IMR-90 (cell line): Measurements from ENCODE around the gene CYLC2. TPM values are rescaled to one million over a fixed set of nuclear protein-coding genes. Genes with fewer than 3 reads are reported as not detected.

Source experiments
- ATAC-seq: fragments of 200-7000 bp; cut with Tn5 transposase; 2 replicates; pipeline ENCODE4 v1.9.1; 2020; ENCODE audit warnings: low read depth, mild to moderate bottlenecking, moderate library complexity
- BruUV-seq: library from RNA; stranded (reverse); fragments of 400-500 nt; replicated peaks from 2 replicates; lab custom pipeline; 2021; lab: Mats Ljungman, UMichigan
- CTCF ChIA-PET: fragments of 300-600 bp; formaldehyde crosslinking; extraction: SDS; loops from one replicate; lab custom pipeline; 2021; ENCODE audit warnings: antibody characterized with exemption; lab: Yijun Ruan, JAX
- POLR2A ChIA-PET: fragments of 300-600 bp; sonication (Branson Sonifier 250); formaldehyde crosslinking; loops from one replicate; lab custom pipeline; 2022; ENCODE audit warnings: antibody characterized with exemption; ENCODE audit not compliant: unreplicated experiment; lab: Charles Lee
- DNase-seq: peaks from one replicate; pipeline ENCODE4 v3.0.0; 2013
- H2AFZ ChIP-seq: replicated peaks from 2 replicates; pipeline ENCODE3; 2013; ENCODE audit warnings: low read length, mild to moderate bottlenecking; ENCODE audit not compliant: poor library complexity
- H2AK5ac ChIP-seq: 2 replicates; pipeline ENCODE4 v1.6.1; 2013; ENCODE audit warnings: low read depth, low read length, inconsistent platforms
- H2AK9ac ChIP-seq: replicated peaks from 2 replicates; pipeline ENCODE3; 2013; ENCODE audit warnings: mild to moderate bottlenecking, low read depth, low read length, moderate library complexity; ENCODE audit not compliant: poor library complexity
- H2BK120ac ChIP-seq: 2 replicates; pipeline ENCODE4 v1.6.1; 2013; ENCODE audit warnings: low read depth, low read length, inconsistent platforms
- H2BK15ac ChIP-seq: 3 replicates; pipeline ENCODE4 v1.6.1; 2013; ENCODE audit warnings: low read depth, low read length, inconsistent platforms
- H2BK20ac ChIP-seq: 2 replicates; pipeline ENCODE4 v1.6.1; 2013; ENCODE audit warnings: low read depth, mild to moderate bottlenecking, inconsistent platforms, low read length, moderate library complexity
- H2BK5ac ChIP-seq: 2 replicates; pipeline ENCODE4 v1.6.1; 2013; ENCODE audit warnings: mild to moderate bottlenecking, low read depth, low read length, inconsistent platforms; ENCODE audit not compliant: poor library complexity, severe bottlenecking
- H3K14ac ChIP-seq: replicated peaks from 2 replicates; pipeline ENCODE4 v1.6.1; 2013; ENCODE audit warnings: low read depth, low read length, inconsistent platforms
- H3K18ac ChIP-seq: 2 replicates; pipeline ENCODE4 v1.6.1; 2013; ENCODE audit warnings: low read depth, low read length, control low read depth
- H3K23ac ChIP-seq: 2 replicates; pipeline ENCODE4 v1.6.1; 2013; ENCODE audit warnings: low read depth, low read length, inconsistent platforms
- H3K27ac ChIP-seq: 2 replicates; pipeline ENCODE4 v1.5.1; 2013; ENCODE audit warnings: mild to moderate bottlenecking, control low read depth, low read length; ENCODE audit not compliant: insufficient read depth
- H3K27me3 ChIP-seq: 2 replicates; pipeline ENCODE4 v1.6.1; 2013; ENCODE audit warnings: low read length; ENCODE audit not compliant: control insufficient read depth, insufficient read depth
- H3K36me3 ChIP-seq: 2 replicates; pipeline ENCODE4 v1.6.1; 2013; ENCODE audit warnings: low read length, mixed read lengths; ENCODE audit not compliant: control insufficient read depth, insufficient read depth
- H3K4ac ChIP-seq: 2 replicates; pipeline ENCODE4 v1.6.1; 2013; ENCODE audit warnings: low read depth, low read length, inconsistent platforms
- H3K4me1 ChIP-seq: 2 replicates; pipeline ENCODE4 v1.6.1; 2013; ENCODE audit warnings: low read length, mixed read lengths; ENCODE audit not compliant: control insufficient read depth, insufficient read depth
- H3K4me2 ChIP-seq: 2 replicates; pipeline ENCODE4 v1.6.1; 2013; ENCODE audit warnings: low read depth, mild to moderate bottlenecking, control low read depth, low read length, moderate library complexity
- H3K4me3 ChIP-seq: 2 replicates; pipeline ENCODE4 v1.5.1; 2013; ENCODE audit warnings: low read depth, mild to moderate bottlenecking, control low read depth, low read length, moderate library complexity; ENCODE audit not compliant: insufficient read depth
- H3K56ac ChIP-seq: 2 replicates; pipeline ENCODE4 v1.6.1; 2013; ENCODE audit warnings: low read length, inconsistent platforms; ENCODE audit not compliant: insufficient read depth; ENCODE audit errors: extremely low read depth
- H3K79me1 ChIP-seq, 2 experiments: 2 replicates each; pipeline ENCODE4 v1.6.1; 2013; ENCODE audit warnings: low read length in 2 of 2, inconsistent platforms in 1 of 2, low read depth in 1 of 2
- H3K9ac ChIP-seq: 2 replicates; pipeline ENCODE4 v1.6.1; 2013; ENCODE audit warnings: low read depth, low read length, control low read depth
- H3K9me1 ChIP-seq: 2 replicates; pipeline ENCODE4 v1.6.1; 2013; ENCODE audit warnings: low read length, inconsistent platforms; ENCODE audit not compliant: insufficient read depth
- H3K9me3 ChIP-seq: 2 replicates; pipeline ENCODE4 v1.6.1; 2013; ENCODE audit warnings: low read length; ENCODE audit not compliant: control insufficient read depth, insufficient read depth
- H4K20me1 ChIP-seq: 2 replicates; pipeline ENCODE4 v1.6.1; 2013; ENCODE audit warnings: low read length, inconsistent platforms; ENCODE audit not compliant: insufficient read depth
- H4K5ac ChIP-seq: 2 replicates; pipeline ENCODE4 v1.6.1; 2013; ENCODE audit warnings: mild to moderate bottlenecking, low read depth, low read length, control low read depth
- H4K8ac ChIP-seq, 2 experiments: 2 replicates each; pipeline ENCODE4 v1.6.1; 2013; ENCODE audit warnings: low read depth in 2 of 2, low read length in 2 of 2, control low read depth in 1 of 2, inconsistent platforms in 1 of 2
- H4K91ac ChIP-seq: 2 replicates; pipeline ENCODE4 v1.6.1; 2013; ENCODE audit warnings: low read depth, low read length, inconsistent platforms; ENCODE audit not compliant: insufficient read depth
- BHLHE40 ChIP-seq: fragments of 150-350 bp; IDR thresholded peaks from 2 replicates; pipeline ENCODE4 v1.6.1; 2016; ENCODE audit warnings: mild to moderate bottlenecking, low read depth, low read length
- CEBPB ChIP-seq: IDR thresholded peaks from 2 replicates; pipeline ENCODE4 v1.6.1; 2012; ENCODE audit warnings: low read depth, low read length, improper control_type of control experiment
- CHD1 ChIP-seq: IDR thresholded peaks from 2 replicates; pipeline ENCODE4 v1.6.1; 2012; ENCODE audit warnings: low read depth, low read length, improper control_type of control experiment
- ELK1 ChIP-seq: fragments of 150-350 bp; IDR thresholded peaks from 2 replicates; pipeline ENCODE4 v1.6.1; 2016; ENCODE audit warnings: low read depth, mild to moderate bottlenecking, low read length, moderate library complexity, borderline replicate concordance
- FOS ChIP-seq: fragments of 150-350 bp; IDR thresholded peaks from 2 replicates; pipeline ENCODE4 v1.6.1; 2016; ENCODE audit warnings: low read depth, low read length
- MAFK ChIP-seq: IDR thresholded peaks from 2 replicates; pipeline ENCODE4 v1.6.1; 2012; ENCODE audit warnings: low read depth, low read length, improper control_type of control experiment
- MAZ ChIP-seq: IDR thresholded peaks from 2 replicates; pipeline ENCODE4 v1.6.1; 2012; ENCODE audit warnings: low read depth, mild to moderate bottlenecking, low read length, improper control_type of control experiment, moderate library complexity, borderline replicate concordance
- MXI1 ChIP-seq: IDR thresholded peaks from 2 replicates; pipeline ENCODE4 v1.6.1; 2012; ENCODE audit warnings: low read depth, mild to moderate bottlenecking, low read length, moderate library complexity, borderline replicate concordance
- NFE2L2 ChIP-seq: fragments of 150-350 bp; IDR thresholded peaks from 2 replicates; pipeline ENCODE4 v1.6.1; 2016; ENCODE audit warnings: low read depth, mild to moderate bottlenecking, low read length
- POLR2A ChIP-seq: IDR thresholded peaks from 2 replicates; pipeline ENCODE4 v1.6.1; 2012; ENCODE audit warnings: mild to moderate bottlenecking, low read depth, low read length
- RAD21 ChIP-seq: IDR thresholded peaks from 2 replicates; pipeline ENCODE4 v1.6.1; 2012; ENCODE audit warnings: low read length, improper control_type of control experiment
- RCOR1 ChIP-seq: IDR thresholded peaks from 2 replicates; pipeline ENCODE4 v1.6.1; 2012; ENCODE audit warnings: mild to moderate bottlenecking, low read length, improper control_type of control experiment; ENCODE audit not compliant: insufficient replicate concordance
- RFX5 ChIP-seq: IDR thresholded peaks from 2 replicates; pipeline ENCODE4 v1.8.0; 2012; ENCODE audit warnings: low read depth, mild to moderate bottlenecking, low read length, moderate library complexity
- SMC3 ChIP-seq: fragments of 150-350 bp; IDR thresholded peaks from 2 replicates; pipeline ENCODE4 v1.6.1; 2016; ENCODE audit warnings: low read depth, mild to moderate bottlenecking, antibody characterized with exemption, low read length, moderate library complexity
- USF2 ChIP-seq: fragments of 150-350 bp; IDR thresholded peaks from 2 replicates; pipeline ENCODE4 v1.6.1; 2017; ENCODE audit warnings: mild to moderate bottlenecking, antibody characterized with exemption, low read length, low read depth
- WGBS, 2 experiments: methylation state at CpG; one replicate each; pipeline versions ENCODE4 v1.1.5 to v1.1.7; 2013; ENCODE audit warnings: missing lambda C conversion rate in 2 of 2; ENCODE audit not compliant: insufficient read length in 1 of 2; ENCODE audit errors: extremely low coverage in 2 of 2; 5-methylcytosine and 5-hydroxymethylcytosine counted together
- dilution Hi-C: fragments of 300-500 bp; cut with HindIII; formaldehyde crosslinking; loops from one replicate; pipeline ENCODE4 v1.14.3; 2018; ENCODE audit warnings: low sequenced_read_pairs; ENCODE audit not compliant: unreplicated experiment
- in situ Hi-C: fragments of 300-500 bp; cut with MboI; formaldehyde crosslinking; loops from 3 replicates; pipeline ENCODE4 v1.14.3; 2019; ENCODE audit warnings: low sequenced_read_pairs, inconsistent platforms, mixed read lengths
- intact Hi-C: fragments of 100-400 bp; cut with micrococcal nuclease; formaldehyde crosslinking; loops from 2 replicates; pipeline ENCODE4 v1.10.0; 2022
- polyA plus RNA-seq, 3 experiments: library from polyadenylated mRNA; depleted of rRNA; stranded (reverse); fragments of >200 nt; gene quantifications; 2 replicates each; pipeline ENCODE4 v1.2.3, GENCODE V29; 2012; ENCODE audit warnings: low replicate concordance in 1 of 3
- total RNA-seq: library from RNA; depleted of rRNA; stranded (reverse); fragments of >200 nt; gene quantifications from 2 replicates; pipeline ENCODE4 v1.2.3, GENCODE V29; 2012
- TF ChIP-seq, protein P1 (sequence below): conservative IDR thresholded peaks from 2 replicates; pipeline ENCODE4 v1.5.1; 2012; ENCODE audit warnings: mild to moderate bottlenecking, low read depth, low read length, improper control_type of control experiment

CYLC2 gene
- total and polyA plus RNA-seq, 2 of the 4 experiments (the other 2 are of a cell fraction) = not detected

DNA sequence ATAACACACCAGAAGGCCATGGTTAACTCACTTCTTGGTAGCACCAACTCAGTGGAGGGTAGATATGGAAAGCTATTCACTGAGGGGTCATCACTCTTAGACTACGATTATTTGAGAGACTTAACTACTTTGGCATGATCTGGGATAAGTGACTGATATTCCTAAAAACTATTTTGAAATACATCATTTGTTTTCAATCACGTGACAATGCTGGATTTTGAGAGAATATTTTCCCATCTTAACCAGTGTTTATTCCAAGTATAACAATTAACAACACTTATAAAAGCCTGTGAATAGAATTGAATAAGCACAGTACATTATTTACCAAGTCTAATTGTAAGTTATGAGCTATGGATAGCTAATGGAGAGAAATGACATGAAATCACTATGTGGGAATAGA is 22.4 kb upstream of the CYLC2 start:
- no CpG with 5 or more reads among the region's 2 CpGs for WGBS, 2 experiments
- H3K4me3 ChIP-seq = no peak overlapping the region
- H3K9ac ChIP-seq = no peak overlapping the region
- no peak overlapping the region for H3K56ac ChIP-seq
- POLR2A ChIA-PET = no interaction called here
- H3K4me2 ChIP-seq = no peak overlapping the region
- H3K4ac ChIP-seq = no peak overlapping the region
- H3K23ac ChIP-seq = no peak overlapping the region
- H3K14ac ChIP-seq = no peak overlapping the region
- no peak overlapping the region for H3K27ac ChIP-seq
- intact Hi-C loops = no loop called here
- H3K18ac ChIP-seq = no peak overlapping the region
- no peak for TF ChIP-seq MXI1
- no peak for TF ChIP-seq USF2
- TF ChIP-seq CEBPB = no peak
- TF ChIP-seq RAD21 = no peak
- no peak for TF ChIP-seq SMC3
- no peak for TF ChIP-seq MAZ
- no peak for TF ChIP-seq RCOR1
- TF ChIP-seq ELK1 = no peak
- no peak for TF ChIP-seq BHLHE40
- TF ChIP-seq, protein P1, sequence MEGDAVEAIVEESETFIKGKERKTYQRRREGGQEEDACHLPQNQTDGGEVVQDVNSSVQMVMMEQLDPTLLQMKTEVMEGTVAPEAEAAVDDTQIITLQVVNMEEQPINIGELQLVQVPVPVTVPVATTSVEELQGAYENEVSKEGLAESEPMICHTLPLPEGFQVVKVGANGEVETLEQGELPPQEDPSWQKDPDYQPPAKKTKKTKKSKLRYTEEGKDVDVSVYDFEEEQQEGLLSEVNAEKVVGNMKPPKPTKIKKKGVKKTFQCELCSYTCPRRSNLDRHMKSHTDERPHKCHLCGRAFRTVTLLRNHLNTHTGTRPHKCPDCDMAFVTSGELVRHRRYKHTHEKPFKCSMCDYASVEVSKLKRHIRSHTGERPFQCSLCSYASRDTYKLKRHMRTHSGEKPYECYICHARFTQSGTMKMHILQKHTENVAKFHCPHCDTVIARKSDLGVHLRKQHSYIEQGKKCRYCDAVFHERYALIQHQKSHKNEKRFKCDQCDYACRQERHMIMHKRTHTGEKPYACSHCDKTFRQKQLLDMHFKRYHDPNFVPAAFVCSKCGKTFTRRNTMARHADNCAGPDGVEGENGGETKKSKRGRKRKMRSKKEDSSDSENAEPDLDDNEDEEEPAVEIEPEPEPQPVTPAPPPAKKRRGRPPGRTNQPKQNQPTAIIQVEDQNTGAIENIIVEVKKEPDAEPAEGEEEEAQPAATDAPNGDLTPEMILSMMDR = no peak
- TF ChIP-seq MAFK = no peak
- TF ChIP-seq CHD1 = no peak
- no peak for TF ChIP-seq POLR2A
- TF ChIP-seq RFX5 = no peak
- no peak for TF ChIP-seq NFE2L2
- TF ChIP-seq FOS = no peak
- CTCF ChIA-PET = no interaction called here
- no peak overlapping the region for H2BK5ac ChIP-seq
- ATAC-seq (no peak), DNase-seq (no peak)
- no peaks in the 10 kb centered on the region for H3K79me1 ChIP-seq
- in situ Hi-C loops = no loop called here
- peaks cover 16% of the 10 kb centered on the region for H3K9me3 ChIP-seq
- H2AFZ ChIP-seq = no peak overlapping the region
- H3K9me1 ChIP-seq = no peaks in the 10 kb centered on the region
- no peak overlapping the region for H2AK5ac ChIP-seq
- H2BK20ac ChIP-seq = no peak overlapping the region
- no TSS peak for BruUV-seq
- no peak overlapping the region for H2AK9ac ChIP-seq
- H3K36me3 ChIP-seq = no peaks in the 10 kb centered on the region
- no peak overlapping the region for H2BK15ac ChIP-seq
- no peak overlapping the region for H4K5ac ChIP-seq
- H3K27me3 ChIP-seq = no peaks in the 10 kb centered on the region
- no peak overlapping the region for H2BK120ac ChIP-seq
- H3K4me1 ChIP-seq = no peaks in the 10 kb centered on the region
- no peak overlapping the region for H4K91ac ChIP-seq
- H4K8ac ChIP-seq = no peak overlapping the region
- no peaks in the 10 kb centered on the region for H4K20me1 ChIP-seq
- dilution Hi-C loops = no loop called here
